ENCODE results near the gene ERICH4. TPM values are rescaled to one million over a fixed set of nuclear protein-coding genes. Genes with fewer than 3 reads are reported as not detected.

ERICH4 gene
- total RNA-seq, 1 donor from 2014 or later, result not detected

DNA sequence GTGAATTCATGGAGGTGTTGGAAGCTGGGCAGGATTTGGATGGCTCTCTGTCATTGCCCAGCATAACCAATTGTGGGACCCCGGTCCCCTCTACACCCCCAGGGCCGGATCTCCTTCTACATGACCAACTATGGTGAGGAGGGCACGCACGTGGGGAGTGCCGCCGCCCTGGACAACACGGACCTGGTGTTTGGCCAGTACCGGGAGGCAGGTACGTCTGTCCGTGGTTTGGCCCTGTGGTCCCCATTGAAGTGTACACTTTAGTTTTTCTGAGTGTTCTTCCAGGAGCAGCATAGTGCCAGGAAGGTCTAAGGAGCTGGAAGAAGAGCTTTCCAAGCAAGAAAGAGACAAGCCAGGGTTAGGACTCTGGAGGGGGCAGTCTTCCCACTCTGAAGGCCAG is 29.0 kb upstream of the ERICH4 start:
- DNase-seq (ENCODE audit: low spot score), result no peak

DNA sequence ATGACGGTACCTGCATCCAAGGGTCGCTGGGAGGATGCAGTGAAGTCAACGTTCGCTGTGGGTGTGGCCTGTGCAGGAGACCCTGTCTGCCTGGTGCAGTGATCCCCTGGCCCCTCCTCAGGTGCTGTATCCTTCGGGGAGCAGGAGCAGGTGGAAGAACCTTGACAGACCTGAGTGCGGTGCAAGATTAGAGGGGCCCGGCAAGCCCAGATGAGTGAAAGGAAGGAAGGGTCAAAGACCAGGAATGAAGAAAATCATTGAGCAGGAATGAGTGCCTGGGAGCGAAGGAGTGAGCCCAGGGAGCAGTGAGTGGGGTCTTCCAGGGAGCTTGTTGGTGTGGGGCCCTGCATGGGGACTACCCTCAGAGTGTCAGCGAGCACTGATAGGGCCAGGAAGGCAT is 28.5 kb upstream of the ERICH4 start:
- DNase-seq (ENCODE audit: low spot score), result no peak

DNA sequence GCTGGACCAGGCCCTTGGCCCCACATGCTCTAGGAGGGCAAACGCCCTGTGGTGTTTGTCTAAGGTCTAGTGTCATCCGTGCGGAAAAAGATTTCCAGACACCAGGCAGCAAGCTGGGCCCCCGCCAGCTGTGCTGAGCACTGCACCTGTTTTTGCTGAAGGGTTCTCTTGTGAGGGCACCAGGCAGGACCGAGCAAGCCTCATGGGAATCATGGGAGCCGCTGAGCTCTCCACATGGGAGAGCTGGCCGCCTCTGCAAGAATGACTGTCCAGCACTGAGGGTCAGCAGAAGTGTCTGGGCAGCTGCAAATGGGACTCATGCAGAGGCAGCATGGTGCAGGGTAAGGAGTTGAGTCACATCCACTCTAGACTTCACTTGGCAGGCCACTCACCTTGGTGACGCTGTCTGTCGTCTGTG is 27.8 kb upstream of the ERICH4 start:
- no peak for DNase-seq (ENCODE audit: low spot score)

DNA sequence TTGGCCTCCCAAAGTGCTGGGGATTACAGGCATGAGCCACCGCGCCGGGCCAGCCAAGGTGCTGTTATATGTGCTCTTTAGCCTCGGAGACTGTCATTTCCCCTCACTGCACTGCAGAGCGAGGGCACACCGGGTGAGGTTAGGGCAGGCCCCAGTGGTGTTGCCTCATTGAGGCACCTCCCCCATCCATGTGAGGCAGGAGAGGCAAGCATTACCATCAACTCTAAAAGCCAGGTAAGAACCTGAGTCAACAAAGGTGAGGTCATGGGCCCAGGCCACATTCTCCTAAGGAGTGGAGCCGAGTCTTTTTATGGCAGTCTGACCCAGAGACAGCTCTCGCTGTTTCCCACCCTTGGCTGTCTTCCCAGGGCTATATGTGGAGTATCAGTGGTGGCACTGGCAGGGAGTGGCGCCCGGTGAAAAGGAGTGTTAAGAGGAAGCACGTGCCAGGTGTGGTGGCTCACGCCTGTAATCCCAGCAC is 26.7 kb upstream of the ERICH4 start:
- DNase-seq (ENCODE audit: low spot score), result no peak

DNA sequence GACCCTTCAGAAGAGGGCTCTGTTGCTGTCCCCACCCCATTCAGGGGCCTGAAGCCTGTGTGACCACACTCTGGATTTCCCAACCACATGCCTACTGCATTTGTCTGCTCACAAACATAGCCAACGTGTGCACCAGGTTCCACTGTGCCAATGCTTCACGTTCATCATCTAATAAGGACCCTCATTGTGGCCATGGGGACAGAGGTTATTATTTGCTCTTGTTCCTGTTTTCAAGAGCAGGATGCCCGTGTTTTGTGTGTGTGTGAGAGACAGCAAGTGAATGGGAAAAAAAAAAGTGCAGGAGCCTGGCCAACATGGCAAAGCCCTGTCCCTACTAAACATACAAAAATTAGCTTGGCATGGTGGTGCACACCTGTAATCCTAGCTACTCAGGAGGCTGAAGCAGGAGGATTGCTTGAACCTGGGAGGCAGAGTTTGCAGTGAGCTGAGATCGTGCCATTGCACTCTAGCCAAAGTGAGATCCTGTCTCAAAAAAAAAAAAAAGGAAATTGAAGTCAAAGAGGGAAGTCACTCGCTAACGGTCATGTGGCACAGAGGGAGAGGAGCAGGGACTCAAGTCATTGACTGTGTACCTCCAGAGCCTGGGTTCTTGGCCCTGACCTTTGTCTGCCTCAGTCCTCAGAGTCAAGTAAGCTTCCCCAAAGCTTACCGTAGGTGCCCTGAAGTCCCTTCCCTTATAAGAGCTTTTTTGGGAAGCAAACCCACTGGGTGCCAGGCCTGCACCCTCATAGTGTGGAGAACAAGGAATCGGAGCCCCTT is 22.7 kb upstream of the ERICH4 start:
- DNase-seq (ENCODE audit: low spot score), result no peak

DNA sequence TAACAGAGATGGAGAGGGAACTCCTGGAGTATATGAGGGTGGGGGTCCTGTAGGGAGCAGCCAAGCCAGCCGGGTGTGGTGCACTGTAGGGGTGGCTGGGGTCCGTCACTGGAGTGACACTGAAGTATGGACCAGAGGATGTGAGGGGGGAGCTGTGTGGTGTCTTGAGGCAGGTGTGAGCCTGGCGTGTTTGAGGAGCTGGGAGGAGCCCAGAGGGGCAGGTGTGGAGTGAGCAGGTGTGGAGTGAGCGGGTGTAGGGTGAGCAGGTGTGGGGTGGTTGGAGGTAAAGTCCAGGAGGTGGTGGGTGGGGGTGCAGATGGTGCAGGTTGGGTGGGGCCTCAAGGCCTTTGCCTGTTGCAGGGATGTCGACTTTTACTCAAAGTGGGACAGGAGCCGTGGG is 21.6 kb upstream of the ERICH4 start:
- DNase-seq (ENCODE audit: low spot score), result no peak

DNA sequence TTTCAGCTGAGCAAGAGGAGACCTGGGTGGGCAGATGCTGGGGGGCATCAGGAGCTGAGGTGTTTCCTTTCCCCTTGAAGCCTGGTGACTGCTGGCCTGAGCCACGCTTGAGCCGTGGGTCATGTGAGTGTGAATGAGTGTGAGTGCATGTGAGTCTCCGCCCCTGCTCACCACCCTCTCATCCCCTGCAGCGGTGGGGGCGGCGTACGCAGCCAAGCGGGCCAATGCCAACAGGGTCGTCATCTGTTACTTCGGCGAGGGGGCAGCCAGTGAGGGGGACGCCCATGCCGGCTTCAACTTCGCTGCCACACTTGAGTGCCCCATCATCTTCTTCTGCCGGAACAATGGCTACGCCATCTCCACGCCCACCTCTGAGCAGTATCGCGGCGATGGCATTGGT is 21.0 kb upstream of the ERICH4 start:
- no peak for DNase-seq (ENCODE audit: low spot score)

DNA sequence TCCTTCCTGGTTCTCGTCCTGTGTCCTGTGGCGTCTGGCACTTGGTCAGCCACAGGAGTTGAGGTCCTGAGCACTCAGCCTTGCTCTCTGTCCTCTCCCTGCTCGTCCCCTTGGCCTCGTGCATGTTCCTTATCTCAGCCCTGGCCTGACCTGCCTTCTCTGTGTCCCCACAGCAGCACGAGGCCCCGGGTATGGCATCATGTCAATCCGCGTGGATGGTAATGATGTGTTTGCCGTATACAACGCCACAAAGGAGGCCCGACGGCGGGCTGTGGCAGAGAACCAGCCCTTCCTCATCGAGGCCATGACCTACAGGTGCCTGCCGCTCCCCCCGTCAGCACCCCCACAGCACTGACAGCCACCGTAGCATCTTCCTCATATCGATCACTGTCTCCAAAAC is 20.5 kb upstream of the ERICH4 start:
- no peak for DNase-seq (ENCODE audit: low spot score)

DNA sequence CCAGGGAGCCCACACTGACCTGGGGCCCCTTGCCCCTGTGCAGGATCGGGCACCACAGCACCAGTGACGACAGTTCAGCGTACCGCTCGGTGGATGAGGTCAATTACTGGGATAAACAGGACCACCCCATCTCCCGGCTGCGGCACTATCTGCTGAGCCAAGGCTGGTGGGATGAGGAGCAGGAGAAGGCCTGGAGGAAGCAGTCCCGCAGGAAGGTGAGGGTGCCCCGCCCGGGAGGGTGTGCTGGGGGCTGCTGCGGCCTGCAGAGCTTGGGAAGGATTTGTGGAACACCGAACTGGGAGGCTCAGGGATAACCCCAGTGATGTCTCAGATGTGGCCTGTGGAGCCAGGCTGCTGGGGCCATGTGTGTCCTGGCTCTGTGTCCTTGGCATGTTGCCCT is 20.0 kb upstream of the ERICH4 start:
- no peak for DNase-seq (ENCODE audit: low spot score)

DNA sequence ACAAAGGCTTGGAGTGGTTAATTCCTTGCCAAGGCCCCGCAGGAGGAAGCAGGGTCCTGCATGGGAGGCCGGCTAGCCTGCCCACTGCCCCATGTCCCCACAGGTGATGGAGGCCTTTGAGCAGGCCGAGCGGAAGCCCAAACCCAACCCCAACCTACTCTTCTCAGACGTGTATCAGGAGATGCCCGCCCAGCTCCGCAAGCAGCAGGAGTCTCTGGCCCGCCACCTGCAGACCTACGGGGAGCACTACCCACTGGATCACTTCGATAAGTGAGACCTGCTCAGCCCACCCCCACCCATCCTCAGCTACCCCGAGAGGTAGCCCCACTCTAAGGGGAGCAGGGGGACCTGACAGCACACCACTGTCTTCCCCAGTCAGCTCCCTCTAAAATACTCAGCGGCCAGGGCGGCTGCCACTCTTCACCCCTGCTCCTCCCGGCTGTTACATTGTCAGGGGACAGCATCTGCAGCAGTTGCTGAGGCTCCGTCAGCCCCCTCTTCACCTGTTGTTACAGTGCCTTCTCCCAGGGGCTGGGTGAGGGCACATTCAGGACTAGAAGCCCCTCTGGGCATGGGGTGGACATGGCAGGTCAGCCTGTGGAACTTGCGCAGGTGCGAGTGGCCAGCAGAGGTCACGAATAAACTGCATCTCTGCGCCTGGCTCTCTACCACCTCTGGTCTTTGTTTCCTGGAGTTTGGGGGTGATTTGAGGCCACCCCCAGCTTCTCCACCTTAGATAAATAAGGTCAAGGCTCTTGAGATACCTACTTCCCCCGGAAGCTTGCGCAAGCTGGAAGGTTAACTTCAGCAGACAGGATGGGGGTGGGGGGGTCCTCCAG is 18.4 kb upstream of the ERICH4 start:
- DNase-seq (ENCODE audit: low spot score), result no peak

DNA sequence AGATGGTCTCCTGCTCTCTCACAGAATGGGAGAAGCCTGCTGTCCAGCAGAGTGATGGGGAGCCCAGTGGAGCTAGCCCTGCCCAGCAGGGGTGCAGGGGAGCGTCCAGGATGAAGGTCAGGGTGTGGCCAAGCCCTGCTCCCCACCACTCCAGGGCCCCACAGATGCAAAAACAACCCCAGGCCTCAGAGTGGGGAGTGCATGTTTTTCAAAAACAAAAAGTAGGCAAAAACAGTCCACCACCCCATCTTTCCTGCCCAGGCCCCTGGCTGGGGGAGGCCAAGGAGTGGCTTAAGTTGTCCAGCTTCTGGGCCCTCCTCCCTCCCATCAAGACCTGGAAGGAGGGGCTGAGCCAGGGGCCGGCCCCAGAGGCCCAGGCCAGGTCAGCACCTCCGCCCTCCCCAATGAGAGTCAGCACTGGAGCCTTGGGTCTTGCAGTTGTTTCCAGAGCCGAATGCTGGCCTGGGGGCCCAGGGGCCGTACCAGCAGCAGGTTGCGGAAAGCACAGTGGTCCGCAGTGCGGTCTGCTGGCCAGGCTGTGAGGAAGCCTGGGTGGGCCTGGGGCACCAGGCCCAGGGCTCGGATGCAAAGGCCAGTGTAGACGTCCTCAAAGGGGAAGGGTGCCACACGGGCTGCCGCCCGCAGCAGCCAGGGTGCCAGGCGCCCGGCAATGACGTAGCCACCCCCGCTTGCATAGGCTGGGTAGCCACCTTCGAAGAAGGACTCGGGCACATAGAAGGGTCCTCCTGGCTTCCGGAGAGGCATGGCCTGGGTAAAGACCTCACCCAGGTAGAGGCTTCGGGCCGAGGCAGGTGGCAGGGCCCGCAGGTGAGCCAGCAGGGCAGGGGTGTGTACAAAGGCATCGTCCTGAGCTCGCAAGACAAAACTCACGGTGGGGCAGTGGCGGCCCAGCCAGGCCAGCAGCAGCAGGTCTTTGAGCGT is 17.5 kb upstream of the ERICH4 start:
- DNase-seq (ENCODE audit: low spot score), result no peak

DNA sequence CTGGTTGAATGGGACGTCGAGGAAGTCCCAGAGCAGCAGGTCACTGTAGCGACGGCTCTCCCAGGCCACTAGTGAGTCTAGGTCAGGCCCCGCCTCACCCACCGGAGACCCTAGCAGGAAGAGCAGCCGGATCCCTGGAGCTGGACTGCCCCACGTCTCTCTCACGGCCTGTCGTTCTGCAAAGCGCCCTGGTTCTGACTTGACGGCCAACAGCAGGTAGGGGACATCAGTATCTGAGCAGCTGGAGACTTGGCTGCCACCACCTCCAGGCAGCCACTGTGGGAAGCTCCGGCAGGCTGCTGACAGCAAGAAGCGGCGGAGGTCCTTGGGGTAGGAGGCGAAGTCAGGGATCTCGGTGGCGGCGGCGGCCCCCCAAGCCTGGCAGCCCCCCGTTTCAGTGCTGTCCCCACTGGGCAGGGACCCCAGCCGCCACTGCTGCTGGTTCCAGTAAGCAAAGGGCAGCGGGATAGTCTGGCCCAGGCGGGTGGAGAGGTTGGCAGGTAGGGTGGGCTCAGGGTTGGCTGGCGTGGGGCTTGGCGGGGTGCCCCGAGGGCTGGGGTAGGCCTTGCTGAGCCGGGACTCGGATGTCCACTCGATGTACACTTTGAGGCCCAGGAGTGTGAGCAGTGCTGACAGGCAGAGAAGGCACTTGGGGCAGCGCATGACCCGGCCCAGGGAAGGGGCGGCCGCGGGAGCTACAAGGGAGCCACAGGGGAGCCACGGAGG is 16.7 kb upstream of the ERICH4 start:
- DNase-seq (ENCODE audit: low spot score), result no peak

DNA sequence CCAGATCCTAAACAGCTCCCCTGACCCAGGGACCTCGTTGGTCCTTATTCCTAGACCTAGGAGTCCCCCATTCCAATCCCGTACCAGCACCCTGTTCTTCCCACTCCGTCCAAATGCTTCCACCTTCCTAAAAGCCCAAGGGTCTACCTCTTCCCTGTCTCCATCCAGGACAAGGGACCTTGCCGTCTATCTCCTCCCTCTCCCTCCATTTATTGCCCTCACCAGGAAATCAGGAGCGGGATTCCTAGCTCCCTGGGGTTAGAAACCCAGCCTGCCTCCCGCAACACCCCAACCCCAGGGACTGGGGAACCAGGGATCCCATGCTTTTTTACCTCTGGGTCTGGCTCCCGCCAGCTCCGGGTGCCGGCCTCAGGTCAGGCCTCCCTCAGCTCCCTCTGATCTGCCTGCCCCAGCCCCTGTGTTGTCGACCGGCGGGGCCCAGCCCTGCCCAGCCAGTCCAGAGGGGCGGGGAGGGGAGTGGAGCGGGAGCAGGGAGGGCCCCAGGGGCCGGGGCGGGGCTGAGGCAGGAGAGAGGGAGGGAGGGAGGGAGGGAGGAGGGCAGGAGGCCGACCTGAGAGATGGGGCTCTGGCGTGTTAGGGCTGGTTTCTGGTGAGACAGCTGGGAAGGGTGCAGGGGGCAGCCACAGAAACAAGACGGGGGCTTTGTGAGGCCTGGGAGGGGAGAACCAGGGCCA is 15.9 kb upstream of the ERICH4 start, which contains the start of gene B3GNT8:
Gene B3GNT8, minus strand, starts transcription at position 423 of the 695 bp plus-strand sequence. CDS start 596 bp downstream, outside the sequence.
- peak; percentile 94 for DNase-seq (ENCODE audit: low spot score)

DNA sequence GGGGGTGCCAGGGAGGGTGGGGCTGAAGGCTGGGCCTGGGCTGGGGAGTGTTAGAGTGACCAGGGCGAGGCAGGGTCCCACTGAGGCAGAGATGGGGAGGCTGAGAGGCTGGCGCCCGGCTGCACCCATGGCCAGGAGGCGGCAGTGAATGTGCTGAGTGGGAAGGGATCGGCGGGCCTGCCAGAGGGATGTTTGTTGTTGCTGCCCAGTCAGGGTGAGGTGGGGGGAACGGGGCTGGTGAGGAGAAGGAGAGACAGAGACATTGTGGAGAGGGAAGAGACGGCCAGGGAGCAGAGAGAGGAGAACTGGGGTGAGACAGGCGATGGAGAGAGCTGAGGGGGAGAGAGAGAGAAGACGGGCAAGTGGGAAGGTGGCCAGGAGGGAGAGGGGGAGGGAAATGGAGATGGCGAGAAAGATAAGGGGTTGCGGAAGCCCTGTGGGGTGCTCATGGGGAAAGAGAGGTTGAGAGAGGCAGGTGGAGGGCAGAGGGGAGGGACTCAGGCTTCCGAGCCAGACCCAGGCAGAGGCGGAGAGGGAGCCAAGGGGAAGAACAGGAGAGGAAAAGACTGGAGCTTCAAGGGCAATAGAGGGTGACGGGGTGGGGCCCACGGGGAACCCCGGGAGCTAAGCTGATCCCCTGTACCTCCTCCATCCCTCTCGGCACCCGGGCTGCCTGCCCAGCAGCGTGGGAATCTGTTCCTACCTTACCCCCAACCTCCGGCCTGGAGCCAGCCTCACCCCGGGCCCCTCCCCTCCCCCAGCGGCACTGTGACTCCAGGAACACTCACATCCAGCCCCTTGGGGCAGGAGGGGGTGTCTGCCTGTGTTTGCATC is 15.1 kb upstream of the ERICH4 start:
- DNase-seq (ENCODE audit: low spot score), result no peak

DNA sequence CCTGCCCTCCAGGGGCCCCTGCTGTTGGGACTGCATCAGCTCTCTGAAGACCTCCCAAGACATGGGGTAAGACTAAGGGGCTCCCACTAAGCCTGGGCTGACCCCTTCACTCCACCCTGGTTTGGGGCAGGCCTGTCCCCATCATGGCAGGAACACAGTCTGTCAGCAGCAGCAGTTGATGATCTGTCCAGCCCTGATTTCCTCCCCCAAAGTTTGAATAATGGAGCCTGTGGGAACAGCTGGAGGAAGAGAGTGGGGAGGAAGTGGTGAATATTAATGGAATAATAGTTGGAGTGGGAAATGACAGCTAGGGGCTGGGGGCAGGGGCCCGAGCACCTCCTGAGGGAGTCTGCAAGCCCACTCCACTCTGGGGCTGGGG is 14.5 kb upstream of the ERICH4 start:
- no peak for DNase-seq (ENCODE audit: low spot score)

DNA sequence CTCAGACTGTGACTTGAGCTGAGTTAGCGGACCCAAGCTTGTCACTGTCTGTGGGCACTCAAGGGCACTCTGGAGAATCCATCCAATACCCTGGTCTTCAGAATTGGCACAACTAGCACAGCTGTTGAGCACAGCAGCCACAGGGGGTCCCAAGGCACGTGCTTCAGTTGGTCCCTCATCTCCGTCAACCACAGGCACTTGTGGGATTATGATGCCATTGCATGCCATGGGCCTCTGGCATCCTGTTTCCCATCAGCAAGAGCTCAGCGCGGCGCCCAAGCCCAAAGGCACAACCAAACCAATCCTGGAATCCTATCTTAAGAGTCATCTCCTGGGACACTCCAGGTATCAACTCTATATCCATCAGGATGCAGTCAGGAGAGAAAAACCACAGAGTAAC is 12.0 kb upstream of the ERICH4 start:
- no peak for DNase-seq (ENCODE audit: low spot score)

DNA sequence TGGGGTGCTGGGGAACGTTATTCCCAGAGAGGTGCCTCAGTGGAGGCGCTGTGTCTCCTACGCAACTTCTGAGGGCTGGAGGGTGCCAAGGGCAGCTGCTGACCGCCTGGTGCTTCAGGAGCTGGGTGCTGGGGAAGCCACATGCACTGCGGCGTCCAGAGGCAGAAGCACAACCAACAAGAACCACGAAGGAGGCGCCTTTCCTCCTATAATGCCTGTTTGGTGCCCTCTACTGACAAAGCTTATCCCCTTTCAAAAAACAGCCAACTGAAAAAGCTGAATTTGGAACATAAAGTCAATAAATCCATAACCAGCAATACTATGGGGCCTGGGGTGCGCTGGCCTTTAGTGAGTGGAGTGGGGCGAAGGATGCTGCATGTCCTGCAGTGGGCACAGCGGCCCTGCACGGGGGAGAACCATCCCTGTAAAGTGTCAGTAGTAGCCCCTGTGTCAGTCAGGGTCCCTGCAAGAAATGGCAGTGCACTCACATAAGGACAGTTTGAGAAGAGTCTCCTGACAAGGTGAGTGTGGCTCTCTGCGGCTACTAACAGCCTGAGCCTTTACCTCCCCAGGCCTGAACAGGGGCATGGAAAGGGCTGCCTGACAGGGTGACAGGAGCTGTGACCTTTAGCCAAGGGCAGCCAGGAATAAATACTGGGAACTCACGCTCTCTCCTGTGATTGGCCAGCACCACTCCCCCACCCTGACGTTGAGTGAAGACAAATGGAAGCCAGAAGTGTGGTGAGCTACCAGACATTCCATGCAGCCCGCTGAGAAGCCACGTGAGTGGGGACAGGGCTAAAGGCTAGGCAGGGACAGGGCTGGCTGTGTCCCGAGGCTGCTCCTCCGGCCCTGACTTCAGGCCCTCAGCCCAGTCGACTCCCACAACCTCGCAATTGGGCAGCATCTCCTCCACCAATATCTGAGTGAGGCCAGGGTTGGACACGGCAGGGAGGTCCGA is 11.2 kb upstream of the ERICH4 start:
- no peak for DNase-seq (ENCODE audit: low spot score)

DNA sequence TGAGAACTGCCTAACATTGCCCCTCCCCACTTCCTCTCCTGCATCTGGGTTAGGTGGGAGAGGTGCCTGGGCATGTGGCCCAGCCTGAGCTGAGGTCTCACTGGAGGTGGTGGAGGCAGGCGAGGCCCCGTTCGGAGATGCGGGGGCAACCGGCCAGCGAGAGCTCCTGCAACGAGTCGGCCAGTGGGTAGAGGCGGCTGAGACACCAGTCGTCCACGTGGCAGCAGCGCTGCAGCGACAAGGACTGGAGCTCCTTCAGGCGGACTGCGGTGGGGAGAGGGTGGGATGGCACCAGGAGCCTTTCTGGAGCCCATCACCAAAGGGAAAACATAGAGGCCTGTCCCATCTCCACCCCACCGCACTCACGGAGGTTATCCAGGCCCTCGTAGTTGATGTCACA is 9.8 kb upstream of the ERICH4 start:
- DNase-seq (ENCODE audit: low spot score), result no peak
